Renal cortical epithelial cell (primary cell): ENCODE results near the gene LRMDA. TPM values are rescaled to one million over a fixed set of nuclear protein-coding genes. Genes with fewer than 3 reads are reported as not detected.

Experiments used
- DNase-seq: peaks from one replicate; pipeline ENCODE4 v3.0.0-alpha.2; 2011; ENCODE audit warnings: low read depth
- total RNA-seq: library from RNA; depleted of rRNA; stranded (reverse); fragments of >200 nt; gene quantifications from 2 replicates; pipeline ENCODE4 v1.2.3, GENCODE V29; 2014

The LRMDA gene
- total RNA-seq, 1 donor from 2014 or later, result 11.7 TPM

DNA sequence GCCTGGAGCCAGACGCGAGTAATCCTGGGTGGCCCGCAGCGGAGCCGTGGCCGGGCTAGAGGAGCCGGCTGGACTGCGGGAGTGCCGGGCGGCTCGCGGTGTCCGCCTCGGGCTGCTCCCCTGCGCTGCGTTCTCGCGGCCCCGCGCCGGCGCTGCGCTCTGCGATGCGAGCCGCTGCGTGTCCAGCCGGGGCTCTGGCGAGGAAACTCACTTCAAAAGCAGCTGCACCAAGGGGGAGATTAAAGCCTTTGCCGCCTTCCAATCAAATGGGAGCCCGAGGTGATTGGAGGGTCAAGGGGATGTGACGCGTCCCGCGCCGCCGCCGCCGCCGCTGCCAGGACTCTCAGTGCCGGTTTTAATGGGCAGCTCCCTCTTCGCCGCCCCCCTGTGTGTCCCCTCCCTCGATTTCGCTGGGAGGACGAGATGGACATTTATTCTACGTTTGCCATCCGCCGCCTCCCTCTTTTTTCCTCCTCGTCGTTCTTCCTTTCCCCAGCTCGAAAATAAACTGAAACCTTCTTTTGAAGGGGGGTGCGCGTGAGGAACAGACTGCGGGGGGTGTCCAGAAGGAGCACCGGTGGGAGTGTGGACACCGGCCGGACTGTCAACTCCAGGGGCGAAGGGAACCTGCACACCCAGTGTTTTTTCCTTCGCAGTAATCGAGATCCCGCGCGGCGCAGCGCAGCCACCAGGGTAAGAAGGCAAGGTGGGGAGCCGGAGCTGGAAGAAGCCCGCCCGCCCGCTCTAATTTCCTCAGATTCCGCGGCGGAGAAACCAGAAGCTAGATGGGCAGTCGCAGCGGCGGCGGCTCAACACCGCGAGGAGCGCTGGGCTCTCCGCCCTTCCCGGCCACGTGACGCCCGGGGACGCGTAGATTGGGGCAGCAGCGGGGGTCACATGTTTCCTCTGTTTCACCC lies 29.6 kb upstream of the LRMDA start, which contains the start of gene ZNF503:
Gene ZNF503, minus strand, starts transcription at position 196 of the 917 bp plus-strand sequence. CDS start 345 bp downstream, outside the sequence.
- peak; percentile 87 for DNase-seq

DNA sequence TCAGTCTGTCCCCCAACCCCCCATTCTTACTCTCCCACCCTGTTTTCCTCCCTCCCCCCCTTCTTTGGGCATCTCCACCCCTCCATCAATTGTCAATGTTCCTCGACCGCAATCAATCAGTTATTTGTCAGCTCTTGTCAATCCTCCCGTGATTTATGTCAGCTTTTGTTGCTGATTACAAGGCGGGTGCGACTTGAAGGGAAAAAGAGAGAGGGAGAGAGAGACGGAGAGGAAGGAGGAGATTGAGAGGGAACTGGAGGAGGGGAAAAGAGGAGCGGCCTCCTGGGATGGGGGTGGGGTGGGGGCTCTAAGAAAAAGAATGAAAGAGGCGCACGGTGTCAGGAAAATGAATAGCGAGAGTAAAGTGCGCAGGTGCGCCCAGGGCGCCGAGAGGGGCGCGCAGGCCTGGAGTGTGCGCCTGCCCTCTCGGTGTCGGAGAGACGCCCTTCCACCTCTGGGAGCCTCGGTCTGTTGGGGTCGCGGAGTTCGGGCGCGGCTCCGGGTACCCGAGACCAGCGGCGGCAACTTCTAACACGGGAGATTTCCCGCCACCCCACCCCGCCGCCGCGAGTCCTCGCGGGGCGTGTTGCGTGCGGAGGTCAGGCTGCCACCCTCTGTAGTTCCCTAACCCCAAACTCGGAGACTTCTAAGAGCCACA lies 28.8 kb upstream of the LRMDA start:
- peak; percentile 88 for DNase-seq

DNA sequence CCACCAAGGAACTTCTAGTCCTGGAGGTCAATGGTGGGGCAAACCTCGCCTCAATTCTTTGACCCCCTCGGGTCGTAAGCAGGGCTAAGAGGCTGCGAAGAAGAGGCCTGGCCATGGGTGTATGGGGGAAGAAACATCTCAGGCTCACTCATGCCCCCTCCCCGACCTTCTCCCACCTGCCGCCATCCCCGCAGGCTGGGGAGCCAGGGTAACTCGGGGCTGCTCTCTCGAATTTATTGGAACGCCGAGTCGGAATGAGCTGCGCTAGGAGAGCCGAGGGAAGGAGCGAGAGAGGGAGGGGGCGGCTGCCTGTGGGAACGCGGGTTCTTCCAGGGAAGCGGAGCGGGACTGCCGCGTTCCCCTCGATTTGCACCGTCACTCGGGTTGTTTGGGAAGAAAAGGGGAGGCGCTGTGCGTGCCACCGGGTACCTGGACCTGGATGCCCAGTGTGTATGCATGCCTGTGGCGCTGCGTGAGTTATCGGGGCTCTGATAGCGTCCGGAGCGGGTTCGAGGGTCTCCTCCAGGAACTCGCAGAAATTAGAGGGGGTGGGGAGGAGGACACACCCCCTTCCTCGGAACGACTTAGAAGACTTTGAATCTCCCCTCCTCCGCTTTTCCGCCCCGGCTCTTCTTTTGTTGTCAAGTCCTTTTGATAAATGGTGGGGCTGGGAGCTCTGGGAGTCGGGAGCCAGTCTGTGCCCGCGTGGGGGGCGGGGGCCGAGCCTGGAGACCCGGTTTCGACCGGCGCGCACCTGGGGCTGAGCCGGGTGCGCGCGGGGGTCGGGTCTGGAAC lies 28.1 kb upstream of the LRMDA start:
- DNase-seq, result peak; percentile 51

DNA sequence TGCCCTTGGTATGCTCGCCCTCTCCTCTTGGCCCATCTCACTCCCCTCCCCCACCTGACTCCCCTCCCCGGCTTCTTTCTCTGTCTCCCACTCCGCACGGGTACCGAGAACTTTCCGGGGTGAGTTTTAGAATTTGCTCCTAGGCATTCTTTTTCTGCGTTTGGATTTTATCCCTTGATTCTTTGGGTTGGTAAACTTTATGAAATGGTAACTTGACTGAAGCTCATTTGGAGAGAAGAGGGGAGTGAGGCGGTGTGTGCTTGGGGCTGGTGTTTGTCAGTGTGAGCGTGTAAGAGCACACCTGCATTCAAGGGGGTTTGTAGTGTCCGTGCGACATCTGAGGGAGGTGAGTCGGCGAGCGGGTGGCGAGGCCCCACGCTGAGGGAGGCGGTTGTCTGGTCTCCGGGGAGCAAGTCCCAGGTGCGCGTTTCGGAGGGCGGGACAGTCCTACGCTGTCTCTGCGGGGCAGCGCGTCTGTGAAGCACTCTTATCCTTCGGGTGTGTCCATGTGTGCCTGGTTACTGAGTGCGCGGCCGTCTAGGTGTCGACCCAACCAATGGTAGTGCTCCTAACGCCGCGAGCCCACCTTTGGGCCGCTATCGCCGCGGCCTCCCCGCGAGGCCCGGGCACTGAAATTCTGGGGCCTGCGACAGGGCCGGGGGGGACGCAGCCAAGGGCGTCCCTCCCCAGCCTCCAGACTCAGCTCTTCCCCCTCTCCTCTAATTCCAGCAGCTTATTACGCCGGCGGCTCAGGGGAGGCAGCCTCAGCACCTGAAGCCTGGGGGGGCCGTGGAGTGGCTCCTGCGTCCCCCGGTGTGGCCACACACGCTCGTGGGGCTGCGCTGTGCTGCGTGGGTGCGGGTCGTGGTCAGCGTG lies 27.2 kb upstream of the LRMDA start:
- no peak for DNase-seq

DNA sequence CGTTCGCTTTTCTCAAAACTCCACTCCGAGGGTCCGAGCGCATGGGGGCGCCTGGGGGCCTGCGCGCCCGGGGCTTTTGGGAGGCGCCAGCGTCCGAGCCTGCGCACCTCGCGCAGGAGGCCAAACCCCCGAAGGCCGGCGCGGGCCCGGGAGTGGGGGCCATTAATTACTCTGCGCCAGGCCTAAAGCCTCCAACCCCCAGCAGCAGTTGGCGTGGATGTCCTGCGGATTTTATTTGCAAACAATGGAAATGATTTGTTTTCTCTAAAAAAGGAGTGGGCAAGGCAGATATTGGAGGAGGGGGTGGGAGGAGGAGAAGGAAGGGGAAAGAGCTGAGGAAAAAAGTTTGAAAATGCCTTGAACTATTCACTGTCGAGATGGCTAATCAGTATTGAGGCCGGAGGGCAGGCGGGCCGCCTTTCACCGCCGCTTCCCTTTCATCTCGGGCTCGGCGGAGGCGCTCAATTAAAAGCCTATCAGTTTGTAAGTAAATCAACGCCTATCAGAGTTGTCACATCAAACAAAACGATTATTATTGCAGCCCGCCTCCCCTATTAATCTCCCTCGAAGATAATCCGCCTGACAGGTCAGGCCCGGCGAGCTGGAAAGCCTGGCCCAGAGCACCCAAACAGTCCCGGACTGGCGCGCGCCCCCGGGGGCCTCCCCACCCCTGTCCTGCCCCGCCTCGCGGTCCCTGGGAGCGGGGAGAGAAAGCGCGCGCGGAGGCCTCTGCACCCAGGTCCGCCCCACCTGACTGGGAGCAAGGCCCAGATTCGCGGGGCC lies 26.4 kb upstream of the LRMDA start:
- DNase-seq, result no peak

DNA sequence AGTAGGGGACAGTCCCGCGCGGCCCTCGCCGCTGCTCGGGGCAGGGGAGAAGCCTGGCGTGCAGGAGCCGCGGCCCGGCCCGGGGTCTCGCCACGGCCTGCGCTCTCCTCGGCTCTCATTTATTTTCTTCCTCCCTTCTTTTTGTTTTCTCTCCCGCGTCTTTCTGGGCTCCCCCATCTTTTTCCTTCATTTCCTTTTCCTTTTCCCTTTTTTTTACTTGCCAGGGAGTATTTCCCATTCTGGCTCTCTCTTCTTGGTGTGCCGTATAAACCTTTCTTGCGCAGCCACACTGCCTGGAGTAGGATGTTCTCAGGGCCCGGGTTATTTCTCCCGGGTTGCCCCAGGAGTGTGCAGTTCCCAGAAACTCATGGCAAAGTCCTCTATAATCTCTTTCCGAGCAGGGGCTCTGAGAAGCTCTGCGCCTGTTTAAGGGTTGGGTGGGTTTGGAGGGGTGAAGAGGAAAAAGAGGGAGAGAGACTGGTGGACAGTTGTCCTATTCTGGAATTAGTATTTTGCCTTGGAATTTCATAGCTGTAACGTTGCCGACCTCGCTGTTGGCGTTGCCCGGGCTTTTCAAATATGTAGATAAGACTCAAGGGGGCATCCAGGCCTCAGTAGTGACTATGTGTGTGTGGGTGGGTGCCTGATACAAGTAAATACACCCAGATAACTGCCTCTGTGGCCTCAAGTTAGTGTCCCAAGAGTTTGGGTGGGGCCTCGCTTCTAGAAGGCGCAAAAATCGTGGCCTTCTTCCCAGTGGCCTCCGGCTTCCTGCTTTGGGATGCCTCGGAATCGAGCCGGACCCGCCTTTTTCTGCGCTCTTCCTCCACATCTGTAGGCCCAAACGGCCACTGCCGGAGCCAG lies 25.6 kb upstream of the LRMDA start:
- DNase-seq, result no peak

DNA sequence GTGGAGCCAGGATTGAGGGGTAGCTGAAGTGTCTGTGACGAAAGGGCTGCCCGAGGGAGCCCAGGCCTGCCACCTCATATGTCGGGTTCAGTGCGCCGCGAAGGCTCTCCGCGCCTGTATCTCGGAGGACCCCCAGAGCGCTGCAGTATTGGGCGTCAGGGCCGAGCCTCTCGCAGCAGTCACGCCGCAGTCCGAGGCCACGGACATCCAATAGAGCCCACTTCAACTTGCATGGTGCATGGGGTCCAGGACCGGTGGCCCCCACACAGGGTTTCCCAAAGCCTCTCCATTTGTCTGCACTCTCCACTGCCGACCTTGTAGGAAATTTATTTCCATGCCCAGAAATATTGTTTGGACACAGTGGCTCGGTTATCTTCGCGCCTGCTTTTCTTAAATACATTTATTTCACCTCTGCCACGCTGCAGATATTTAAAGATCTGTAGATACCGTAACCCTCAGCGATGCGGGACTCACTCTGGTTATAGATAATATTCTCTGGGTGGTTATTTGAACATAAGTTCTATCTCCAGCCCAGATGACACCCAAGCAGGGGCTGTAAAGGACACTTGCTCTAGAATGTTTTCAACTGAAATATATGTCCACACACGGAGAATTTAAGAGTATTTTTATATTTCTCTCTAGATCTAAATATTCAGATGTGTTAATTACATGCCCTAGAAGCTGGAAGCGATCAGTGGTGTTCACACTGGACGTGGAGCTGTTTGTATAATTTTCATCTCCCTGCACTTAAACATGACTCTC lies 24.8 kb upstream of the LRMDA start:
- DNase-seq, result no peak

DNA sequence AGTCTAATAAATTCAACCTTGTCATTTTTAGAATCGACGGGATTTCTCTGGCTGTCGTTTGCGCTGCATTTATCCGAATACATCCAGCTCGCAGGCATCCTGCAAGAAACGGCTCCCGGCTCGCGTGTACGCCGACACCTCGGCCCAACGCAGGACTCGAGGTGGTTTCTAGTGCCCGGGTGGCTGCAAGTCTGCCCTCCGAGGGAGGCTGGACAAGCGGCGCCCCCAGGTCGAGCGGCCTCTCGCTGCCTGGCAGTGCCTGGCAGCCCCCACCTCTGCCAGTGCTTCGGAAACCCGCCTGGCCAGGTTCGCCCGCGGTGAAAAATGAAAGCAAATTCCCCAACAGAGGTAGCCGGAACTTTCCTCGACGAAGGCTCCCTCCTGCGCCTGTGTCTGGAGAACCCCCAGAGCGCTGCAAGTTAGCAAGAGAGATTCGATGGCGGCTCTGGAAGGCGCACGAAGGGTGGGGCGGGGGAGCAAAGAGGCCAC lies 24.2 kb upstream of the LRMDA start:
- no peak for DNase-seq

DNA sequence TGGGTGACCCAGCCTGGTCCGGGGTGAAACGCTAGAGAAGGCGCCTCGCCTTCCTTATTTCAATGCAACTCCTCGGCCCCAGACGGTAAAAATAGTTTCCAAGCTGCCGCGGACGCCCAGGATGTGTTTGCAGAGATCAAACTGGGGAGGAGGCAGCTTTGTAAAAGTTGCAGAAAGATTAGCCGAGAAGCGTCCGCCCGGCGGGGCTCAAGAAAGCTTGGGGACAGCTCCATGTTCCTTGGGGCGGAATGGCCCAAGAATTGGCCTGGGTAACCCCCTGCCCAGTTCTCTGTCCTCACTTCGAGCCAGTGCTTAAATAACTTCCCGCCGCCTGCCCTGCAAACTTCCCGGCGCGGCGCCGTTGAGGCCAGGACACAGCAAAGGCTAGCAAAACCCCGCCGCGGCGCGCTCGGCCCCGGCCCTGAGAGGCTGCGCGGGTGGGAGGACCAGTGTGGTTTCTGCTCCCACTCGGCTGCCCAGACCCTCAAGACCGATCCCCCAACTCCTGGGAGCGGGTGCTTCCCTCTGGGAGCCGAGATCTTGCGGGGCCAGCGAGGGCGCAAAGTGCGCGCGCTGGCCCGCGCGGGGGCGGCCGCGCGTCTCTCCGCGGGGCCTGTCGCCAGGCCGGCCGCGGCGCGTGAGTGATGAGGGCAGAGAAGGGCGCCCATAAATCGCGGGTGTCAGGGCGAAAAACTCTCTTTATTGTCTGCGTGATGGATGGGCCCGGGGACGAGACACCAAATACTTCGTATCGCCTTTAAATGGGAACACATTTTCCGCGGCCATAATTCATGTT lies 23.5 kb upstream of the LRMDA start:
- DNase-seq, result no peak

DNA sequence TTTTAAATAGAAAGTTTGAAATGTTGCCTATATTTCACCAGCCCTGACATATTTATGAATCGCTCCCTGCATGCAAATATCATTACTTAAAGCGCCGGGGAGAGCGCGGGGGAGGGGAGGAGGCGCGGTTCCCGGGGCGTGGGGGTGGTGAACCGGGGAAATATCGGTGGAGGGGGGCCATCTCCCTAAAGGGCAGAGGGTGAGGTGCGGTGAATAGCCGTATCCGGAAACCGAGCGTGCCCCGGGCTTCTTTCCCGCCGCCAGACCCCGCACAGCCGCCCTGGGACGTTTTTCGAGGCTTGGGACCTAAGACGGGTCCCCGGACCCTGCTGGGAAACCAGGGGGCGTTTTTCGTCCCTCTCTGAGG lies 22.9 kb upstream of the LRMDA start:
- no peak for DNase-seq

DNA sequence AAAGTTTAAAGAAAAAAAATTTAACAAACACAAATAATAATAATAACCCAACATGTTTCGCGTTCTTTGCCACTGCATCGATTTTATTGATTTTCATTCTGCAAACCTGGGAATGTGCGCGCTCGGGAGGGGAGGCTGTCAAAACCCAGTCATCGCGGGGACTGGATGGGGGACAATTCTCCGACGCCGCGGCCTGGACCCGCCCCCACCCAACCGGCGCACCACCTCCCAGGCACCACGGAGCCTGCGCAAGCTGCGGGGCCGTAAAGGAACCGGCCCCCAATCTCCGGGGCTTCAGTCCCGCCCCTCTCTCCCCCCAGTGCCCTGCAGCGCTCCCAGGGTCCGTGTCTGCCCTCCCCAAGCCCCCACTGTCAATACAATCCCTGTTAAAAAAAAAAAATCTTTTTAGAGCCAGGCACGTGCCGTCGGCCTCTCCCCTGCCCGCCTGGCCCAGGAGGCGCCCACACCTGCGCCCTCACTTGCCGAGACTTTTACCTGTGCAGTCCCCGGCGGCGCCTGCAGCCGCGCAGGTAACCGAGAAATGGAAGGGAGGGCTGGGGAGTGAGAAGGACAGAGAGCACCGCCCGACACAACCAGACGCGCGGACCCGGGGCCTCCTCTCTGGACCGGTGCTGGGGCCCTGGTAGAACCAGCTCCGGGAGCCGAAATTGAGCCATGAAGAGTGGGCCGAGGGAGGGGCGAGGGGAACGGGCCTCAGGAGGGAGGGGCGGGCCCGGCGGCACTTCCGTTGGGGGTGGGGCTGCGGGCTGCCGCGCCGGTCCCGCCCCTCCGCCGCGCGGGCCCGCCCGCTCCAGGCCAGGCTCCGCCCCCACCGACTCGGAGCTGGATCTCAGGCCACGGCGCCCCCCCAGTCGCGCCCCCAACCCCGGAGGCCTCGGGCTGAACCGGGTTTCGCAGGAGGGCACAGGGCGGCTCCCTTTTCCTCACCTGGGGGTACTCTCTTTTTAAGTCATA lies 22.2 kb upstream of the LRMDA start:
- DNase-seq, result no peak

DNA sequence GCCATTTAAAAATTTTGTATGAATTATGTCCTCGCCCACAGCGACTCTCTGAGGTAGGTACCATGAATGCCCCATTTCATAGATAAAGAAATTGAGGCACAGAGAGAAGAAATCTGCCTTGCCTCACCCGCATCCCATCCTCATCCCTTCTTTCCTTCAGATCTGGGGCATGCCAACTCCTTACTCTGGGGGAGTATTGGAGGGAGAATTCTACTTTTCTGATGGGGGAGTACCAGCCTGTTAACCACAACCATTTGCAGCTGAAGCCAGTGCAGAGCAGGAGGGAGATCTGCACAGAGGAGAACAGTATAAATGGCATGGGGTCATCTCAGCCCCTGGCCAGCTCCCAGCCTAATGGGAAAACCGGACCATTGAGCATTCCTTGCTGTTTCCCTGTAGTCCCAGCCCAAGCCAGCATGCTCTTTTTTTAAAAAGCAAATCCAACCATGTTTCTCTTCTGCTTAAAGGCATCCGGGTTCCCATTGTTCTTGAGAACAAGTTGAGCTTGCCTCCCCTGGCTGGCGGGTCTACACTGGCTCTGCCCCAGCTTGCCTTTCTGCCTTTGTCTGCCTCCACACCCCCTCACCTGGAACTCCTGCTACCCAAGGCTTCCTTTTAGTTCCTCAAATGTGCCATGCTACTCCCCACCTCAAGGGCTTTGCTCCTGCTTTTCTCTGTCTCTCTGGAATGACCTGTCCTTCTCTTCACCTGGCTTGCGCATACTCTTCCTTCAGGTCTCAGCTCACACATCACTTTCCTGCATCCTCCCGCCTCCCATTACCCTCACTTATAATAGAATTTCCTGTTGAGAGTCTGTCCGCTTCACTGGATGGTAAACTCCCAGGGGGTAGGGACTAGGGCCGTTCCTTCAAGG lies 21.1 kb upstream of the LRMDA start:
- DNase-seq, result no peak

DNA sequence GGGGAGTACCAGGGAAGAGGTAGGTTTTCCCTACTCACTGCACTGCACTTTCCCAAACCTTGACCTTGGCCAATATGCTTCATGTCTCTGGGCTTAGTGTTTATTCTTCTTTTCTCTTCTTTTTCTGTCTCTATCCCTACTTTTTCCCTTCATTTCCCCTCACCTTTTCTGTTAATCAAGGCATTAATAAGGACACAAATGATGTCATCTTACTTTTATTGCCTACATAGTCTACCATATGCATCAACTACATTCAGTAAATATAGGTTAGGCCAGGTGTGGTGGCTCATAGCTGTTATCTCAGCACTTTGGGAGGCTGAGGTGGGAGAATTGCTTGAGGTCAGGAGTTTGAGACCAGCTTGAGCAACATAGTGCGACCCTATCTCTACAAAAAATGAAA lies 16.9 kb upstream of the LRMDA start:
- DNase-seq, result no peak

DNA sequence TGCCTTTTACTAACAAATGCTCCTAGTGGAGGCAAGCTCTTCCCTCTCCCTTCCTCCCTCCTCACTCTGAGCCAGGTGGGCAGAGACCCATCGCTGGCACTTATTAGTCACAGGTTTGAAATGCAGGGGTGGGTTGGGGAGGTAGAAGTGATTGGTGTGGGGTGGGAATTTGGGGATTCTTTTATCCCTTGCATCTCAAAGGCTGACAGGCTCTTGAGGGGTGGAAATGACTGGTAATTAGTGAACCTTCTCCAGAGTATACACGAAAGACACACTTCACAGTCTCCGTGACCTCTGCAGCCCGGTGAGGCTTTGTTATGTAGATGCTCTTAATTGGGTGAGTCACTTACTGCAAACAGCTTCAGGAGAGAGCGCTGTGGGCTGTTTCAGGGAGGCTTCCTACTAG lies 13.9 kb upstream of the LRMDA start:
- peak; percentile 87 for DNase-seq

DNA sequence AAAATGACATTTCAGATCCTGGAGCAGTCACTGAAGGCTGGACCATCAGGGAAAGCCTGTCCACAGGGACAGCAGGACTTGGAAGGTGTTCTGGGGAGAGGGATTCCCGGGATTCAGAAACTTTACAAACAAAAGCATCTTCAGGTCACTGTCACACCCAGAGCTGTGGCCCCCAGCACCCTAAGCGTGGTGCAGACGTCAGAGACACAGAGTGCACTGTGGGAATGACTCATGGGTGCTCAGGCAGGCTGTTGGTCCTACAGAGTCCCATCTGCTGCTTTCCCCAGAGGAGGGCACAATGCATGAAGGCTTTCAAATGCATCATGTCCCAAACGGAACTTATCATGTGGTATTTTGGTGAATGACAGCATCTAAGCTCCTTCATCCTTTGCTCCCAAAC lies 13.1 kb upstream of the LRMDA start:
- no peak for DNase-seq

DNA sequence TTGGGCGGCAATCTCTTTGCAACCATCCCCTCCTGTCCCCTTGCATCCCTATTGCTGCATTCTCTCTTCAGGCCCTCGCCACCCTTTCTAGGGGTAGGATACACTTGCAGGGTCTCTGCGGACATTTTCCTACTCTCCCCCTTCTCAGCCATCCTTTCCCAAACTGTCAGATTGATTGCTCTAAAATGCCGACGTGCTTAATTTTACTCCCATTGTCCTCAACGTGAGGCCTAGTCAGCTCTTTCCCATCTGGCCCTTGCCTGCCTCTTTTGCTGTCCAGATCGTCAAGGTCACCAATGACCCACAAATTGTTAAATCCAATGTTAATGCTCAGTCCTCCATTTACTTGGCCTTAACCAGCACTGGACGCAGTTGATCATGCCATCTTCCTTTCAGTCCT lies 12.7 kb upstream of the LRMDA start:
- DNase-seq, result no peak
